ENCODE measurements around the gene BDNF. TPM values are rescaled to one million over a fixed set of nuclear protein-coding genes. Genes with fewer than 3 reads are reported as not detected.

Gene BDNF
- total RNA-seq, 1 experiment from 2014 or later, result 6.3 TPM

DNA sequence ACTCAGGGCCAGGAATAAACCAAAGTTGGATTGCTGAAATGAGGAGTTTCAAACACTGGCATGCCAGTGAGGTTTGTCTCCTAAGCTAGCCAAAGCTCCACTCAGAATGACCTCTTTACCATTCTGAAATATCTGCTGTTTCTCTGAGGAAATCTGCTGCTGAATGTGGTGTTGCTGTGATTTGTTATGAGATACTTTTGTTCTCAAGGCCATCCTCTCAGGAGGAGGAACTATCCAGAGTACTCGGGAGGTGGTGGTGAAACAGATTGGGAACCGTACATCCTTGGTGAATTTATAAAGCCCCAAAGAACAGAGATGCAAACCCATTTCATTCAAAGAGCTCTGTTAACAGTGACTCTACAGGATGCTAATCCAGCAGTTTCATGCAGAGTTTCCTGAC, 50.5 kb downstream of the BDNF start:
- no peaks in the 10 kb centered on the region for H3K36me3 Mint-ChIP-seq (ENCODE audit: insufficient read depth, unreplicated experiment)
- DNase-seq (ENCODE audit: unreplicated experiment), result no peak
- H3K4me1 Mint-ChIP-seq (ENCODE audit: insufficient read depth, unreplicated experiment), result no peaks in the 10 kb centered on the region
- no peak overlapping the region for H3K4me3 Mint-ChIP-seq (ENCODE audit: unreplicated experiment)
- no TSS peak for BruUV-seq (replicated peaks)
- ChIA-PET POLR2A (no interaction called here), CTCF (interaction anchor here (1.3 kb wide), 1 partner anchor 46 kb away, joined by 3 read pairs; no protein-coding TSS in a partner anchor)
- intact Hi-C loops (cut with micrococcal nuclease), result no loop called here
- no peaks in the 10 kb centered on the region for H3K9me3 Mint-ChIP-seq (ENCODE audit: unreplicated experiment)
- no peak overlapping the region for H3K27ac Mint-ChIP-seq (ENCODE audit: low read depth, unreplicated experiment)
- TF ChIP-seq, protein P1, sequence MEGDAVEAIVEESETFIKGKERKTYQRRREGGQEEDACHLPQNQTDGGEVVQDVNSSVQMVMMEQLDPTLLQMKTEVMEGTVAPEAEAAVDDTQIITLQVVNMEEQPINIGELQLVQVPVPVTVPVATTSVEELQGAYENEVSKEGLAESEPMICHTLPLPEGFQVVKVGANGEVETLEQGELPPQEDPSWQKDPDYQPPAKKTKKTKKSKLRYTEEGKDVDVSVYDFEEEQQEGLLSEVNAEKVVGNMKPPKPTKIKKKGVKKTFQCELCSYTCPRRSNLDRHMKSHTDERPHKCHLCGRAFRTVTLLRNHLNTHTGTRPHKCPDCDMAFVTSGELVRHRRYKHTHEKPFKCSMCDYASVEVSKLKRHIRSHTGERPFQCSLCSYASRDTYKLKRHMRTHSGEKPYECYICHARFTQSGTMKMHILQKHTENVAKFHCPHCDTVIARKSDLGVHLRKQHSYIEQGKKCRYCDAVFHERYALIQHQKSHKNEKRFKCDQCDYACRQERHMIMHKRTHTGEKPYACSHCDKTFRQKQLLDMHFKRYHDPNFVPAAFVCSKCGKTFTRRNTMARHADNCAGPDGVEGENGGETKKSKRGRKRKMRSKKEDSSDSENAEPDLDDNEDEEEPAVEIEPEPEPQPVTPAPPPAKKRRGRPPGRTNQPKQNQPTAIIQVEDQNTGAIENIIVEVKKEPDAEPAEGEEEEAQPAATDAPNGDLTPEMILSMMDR (IDR thresholded peaks at IDR 0.05; ENCODE audit: unreplicated experiment), result no peak
- no peaks in the 10 kb centered on the region for H3K27me3 Mint-ChIP-seq (ENCODE audit: insufficient read depth, unreplicated experiment)

DNA sequence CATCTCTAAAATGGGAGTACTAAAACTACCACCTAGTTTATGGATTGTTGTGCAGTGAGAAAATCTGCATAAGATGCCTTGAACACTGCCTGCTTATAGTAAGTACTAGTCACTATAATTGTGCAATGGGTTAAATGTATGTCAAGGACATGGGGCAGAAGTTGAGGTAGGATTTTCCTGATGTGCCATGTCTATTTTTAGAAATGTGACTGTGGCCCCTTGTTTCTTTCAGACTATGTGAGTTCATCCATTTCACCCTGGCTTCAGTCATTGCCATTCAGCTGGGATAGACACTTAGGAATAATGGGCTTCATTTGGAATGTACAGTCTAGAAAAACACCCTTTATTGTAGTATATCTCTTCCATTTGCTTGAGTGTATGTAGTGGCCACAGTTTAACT, 51.4 kb downstream of the BDNF start:
- no TSS peak for BruUV-seq (replicated peaks)

DNA sequence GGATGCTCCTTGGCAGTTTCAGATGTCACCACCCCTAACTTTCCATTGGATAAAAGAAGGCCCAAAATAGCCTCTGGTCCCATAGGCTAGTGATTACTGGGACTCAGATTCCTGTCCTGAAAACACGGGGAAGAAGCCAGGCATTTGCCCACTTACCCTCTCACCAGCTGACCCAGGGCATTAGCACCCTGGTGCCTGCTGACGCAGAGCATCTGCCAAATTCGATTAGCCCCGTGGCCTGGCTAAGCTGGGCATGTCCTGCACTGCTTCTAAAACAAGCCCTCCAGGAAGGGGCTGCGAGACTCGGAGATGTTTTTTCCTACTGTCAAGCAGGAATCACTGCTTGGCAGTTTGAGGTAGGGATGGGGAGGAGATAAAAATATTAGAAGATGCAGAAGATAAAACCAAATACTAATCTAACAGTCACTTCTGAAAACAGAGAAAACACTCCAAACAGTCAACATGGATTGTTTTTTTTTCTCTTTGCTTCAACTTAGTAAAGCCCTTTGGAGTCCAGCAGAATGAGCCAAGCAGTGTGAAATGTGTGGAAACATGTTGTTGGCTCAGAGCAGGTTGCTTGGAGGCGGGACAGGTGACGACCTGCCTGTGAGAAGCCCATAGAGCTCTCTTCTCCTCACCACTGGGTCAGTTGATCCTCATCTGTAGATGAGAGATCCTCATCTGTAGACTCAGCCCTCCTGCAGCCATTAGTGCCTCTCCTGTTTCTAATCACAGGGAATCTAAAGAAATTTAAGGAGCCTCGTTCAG, 54.0 kb downstream of the BDNF start:
- peak; percentile 4 for DNase-seq (ENCODE audit: unreplicated experiment)
- TF ChIP-seq, protein P1 (IDR thresholded peaks at IDR 0.05; ENCODE audit: unreplicated experiment), result no peak
- Mint-ChIP-seq H3K27me3 (ENCODE audit: insufficient read depth, unreplicated experiment) (no peaks in the 10 kb centered on the region), H3K4me3 (ENCODE audit: unreplicated experiment) (no peak overlapping the region), H3K4me1 (ENCODE audit: insufficient read depth, unreplicated experiment) (no peaks in the 10 kb centered on the region), H3K27ac (ENCODE audit: low read depth, unreplicated experiment) (no peak overlapping the region), H3K36me3 (ENCODE audit: insufficient read depth, unreplicated experiment) (no peaks in the 10 kb centered on the region), H3K9me3 (ENCODE audit: unreplicated experiment) (no peaks in the 10 kb centered on the region)
- BruUV-seq (replicated peaks), result no TSS peak
- ChIA-PET CTCF (no interaction called here), POLR2A (no interaction called here)
- intact Hi-C loops (cut with micrococcal nuclease), result no loop called here

More for the DNA sequence above, 51.4 kb downstream of the BDNF start:
- CTCF ChIA-PET, result interaction anchor here (0.5 to 1.3 kb wide), 2 partner anchors 47 to 1620 kb away, joined by 3 read pairs; no protein-coding TSS in a partner anchor
- Mint-ChIP-seq H3K4me3 (ENCODE audit: unreplicated experiment) (no peak overlapping the region), H3K27me3 (ENCODE audit: insufficient read depth, unreplicated experiment) (no peaks in the 10 kb centered on the region), H3K27ac (ENCODE audit: low read depth, unreplicated experiment) (no peak overlapping the region), H3K4me1 (ENCODE audit: insufficient read depth, unreplicated experiment) (no peaks in the 10 kb centered on the region), H3K9me3 (ENCODE audit: unreplicated experiment) (no peaks in the 10 kb centered on the region), H3K36me3 (ENCODE audit: insufficient read depth, unreplicated experiment) (no peaks in the 10 kb centered on the region)
- TF ChIP-seq, protein P1 (IDR thresholded peaks at IDR 0.05; ENCODE audit: unreplicated experiment), result no peak
- POLR2A ChIA-PET, result no interaction called here
- intact Hi-C loops (cut with micrococcal nuclease), result no loop called here
- DNase-seq (ENCODE audit: unreplicated experiment), result no peak

DNA sequence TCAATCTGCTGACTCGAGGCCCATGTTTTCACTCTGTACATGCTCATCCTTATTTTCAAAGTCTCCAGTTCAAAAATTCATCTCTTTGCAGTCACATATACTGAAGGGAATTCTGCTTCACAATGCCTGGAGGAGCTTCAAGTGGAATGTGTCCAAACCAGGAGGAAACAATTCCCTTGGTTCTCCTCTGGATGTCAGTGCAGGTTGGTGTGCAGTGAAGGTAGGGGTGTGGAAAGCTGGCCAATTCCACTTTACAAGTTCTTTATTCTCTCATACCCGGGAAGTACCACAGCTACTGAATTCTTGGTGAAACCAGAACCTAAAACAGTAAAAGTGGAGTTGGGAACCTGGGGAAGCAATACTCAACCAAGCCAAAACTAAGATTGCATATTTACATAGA, 57.3 kb downstream of the BDNF start:
- H3K4me1 Mint-ChIP-seq (ENCODE audit: insufficient read depth, unreplicated experiment), result no peaks in the 10 kb centered on the region
- TF ChIP-seq, protein P1 (IDR thresholded peaks at IDR 0.05; ENCODE audit: unreplicated experiment), result no peak

More for the DNA sequence above, 57.3 kb downstream of the BDNF start:
- no peaks in the 10 kb centered on the region for H3K36me3 Mint-ChIP-seq (ENCODE audit: insufficient read depth, unreplicated experiment)
- ChIA-PET CTCF (interaction anchor here (0.6 to 1.2 kb wide), 6 partner anchors 9 to 1700 kb away, joined by 3 to 5 read pairs (median 3); no protein-coding TSS in a partner anchor), POLR2A (interaction anchor here (0.7 kb wide), 1 partner anchor 374 kb away, joined by 3 read pairs; no protein-coding TSS in a partner anchor)
- no peaks in the 10 kb centered on the region for H3K9me3 Mint-ChIP-seq (ENCODE audit: unreplicated experiment)
- BruUV-seq (replicated peaks), result no TSS peak
- DNase-seq (ENCODE audit: unreplicated experiment), result peak; percentile 4
- intact Hi-C loops (cut with micrococcal nuclease), result no loop called here
- H3K27me3 Mint-ChIP-seq (ENCODE audit: insufficient read depth, unreplicated experiment), result no peaks in the 10 kb centered on the region
- H3K4me3 Mint-ChIP-seq (ENCODE audit: unreplicated experiment), result no peak overlapping the region
- H3K27ac Mint-ChIP-seq (ENCODE audit: low read depth, unreplicated experiment), result no peak overlapping the region
